H9 (cell line): Measurements from ENCODE around the gene CAGE1. TPM values are rescaled to one million over a fixed set of nuclear protein-coding genes. Genes with fewer than 3 reads are reported as not detected.

ENCODE experiments used
- DNase-seq: peaks from one replicate; pipeline ENCODE4 v3.0.0-alpha.2; 2017
- H2AFZ ChIP-seq: one replicate; pipeline ENCODE4 v1.6.1; 2013; ENCODE audit warnings: mild to moderate bottlenecking, low read length, control low read depth, moderate library complexity
- H2AK5ac ChIP-seq: 2 replicates; pipeline ENCODE4 v1.6.1; 2013; ENCODE audit warnings: low read length, control low read depth, mixed read lengths; ENCODE audit not compliant: insufficient read length
- H2BK120ac ChIP-seq: one replicate; pipeline ENCODE4 v1.6.1; 2013; ENCODE audit warnings: low read depth, mild to moderate bottlenecking, low read length, control low read depth, inconsistent platforms; ENCODE audit not compliant: poor library complexity, severe bottlenecking
- H2BK12ac ChIP-seq: 2 replicates; pipeline ENCODE4 v1.6.1; 2013; ENCODE audit warnings: low read length, control low read depth, mixed read lengths, low read depth; ENCODE audit not compliant: insufficient read length
- H2BK15ac ChIP-seq: 2 replicates; pipeline ENCODE4 v1.6.1; 2013; ENCODE audit warnings: low read depth, low read length, control low read depth
- H2BK20ac ChIP-seq: one replicate; pipeline ENCODE4 v1.6.1; 2013; ENCODE audit warnings: low read depth, mild to moderate bottlenecking, low read length, control low read depth, inconsistent platforms; ENCODE audit not compliant: poor library complexity, severe bottlenecking
- H2BK5ac ChIP-seq: 2 replicates; pipeline ENCODE4 v1.6.1; 2013; ENCODE audit warnings: low read length, control low read depth, mixed read lengths; ENCODE audit not compliant: insufficient read length
- H3K14ac ChIP-seq: 2 replicates; pipeline ENCODE4 v1.6.1; 2013; ENCODE audit warnings: low read length, control low read depth; ENCODE audit not compliant: insufficient read depth
- H3K18ac ChIP-seq: 2 replicates; pipeline ENCODE4 v1.6.1; 2013; ENCODE audit warnings: low read depth, mild to moderate bottlenecking, mixed read lengths, low read length, control low read depth; ENCODE audit not compliant: insufficient read length
- H3K23ac ChIP-seq: 2 replicates; pipeline ENCODE4 v1.6.1; 2013; ENCODE audit warnings: low read length, control low read depth, mixed read lengths, low read depth; ENCODE audit not compliant: insufficient read length
- H3K23me2 ChIP-seq: 2 replicates; pipeline ENCODE4 v1.6.1; 2013; ENCODE audit warnings: low read depth, mild to moderate bottlenecking, mixed read lengths, low read length, control low read depth; ENCODE audit not compliant: insufficient read length, poor library complexity, severe bottlenecking
- H3K27ac ChIP-seq: 2 replicates; pipeline ENCODE4 v1.5.1; 2013; ENCODE audit warnings: low read length, control low read depth, mixed read lengths, low read depth; ENCODE audit not compliant: insufficient read length
- H3K27me3 ChIP-seq: 2 replicates; pipeline ENCODE4 v1.6.1; 2013; ENCODE audit warnings: low read length, control low read depth, inconsistent platforms; ENCODE audit not compliant: insufficient read depth
- H3K4ac ChIP-seq: 2 replicates; pipeline ENCODE4 v1.6.1; 2013; ENCODE audit warnings: low read depth, mild to moderate bottlenecking, control low read depth, inconsistent platforms, low read length, moderate library complexity
- H3K4me1 ChIP-seq: 2 replicates; pipeline ENCODE4 v1.6.1; 2013; ENCODE audit warnings: low read length, control low read depth, inconsistent platforms; ENCODE audit not compliant: insufficient read depth
- H3K4me2 ChIP-seq: 2 replicates; pipeline ENCODE4 v1.6.1; 2013; ENCODE audit warnings: low read length, control low read depth, mixed read lengths; ENCODE audit not compliant: insufficient read length, insufficient read depth
- H3K56ac ChIP-seq: 2 replicates; pipeline ENCODE4 v1.6.1; 2013; ENCODE audit warnings: low read depth, mild to moderate bottlenecking, mixed read lengths, low read length, control low read depth; ENCODE audit not compliant: insufficient read length
- H3K79me1 ChIP-seq: 2 replicates; pipeline ENCODE4 v1.6.1; 2013; ENCODE audit warnings: low read depth, mild to moderate bottlenecking, moderate library complexity, low read length, control low read depth, inconsistent platforms; ENCODE audit not compliant: insufficient read depth, poor library complexity, severe bottlenecking
- H3K79me2 ChIP-seq: 2 replicates; pipeline ENCODE4 v1.6.1; 2013; ENCODE audit warnings: low read length, control low read depth, inconsistent platforms; ENCODE audit not compliant: insufficient read depth
- H3K9ac ChIP-seq: 2 replicates; pipeline ENCODE4 v1.6.1; 2013; ENCODE audit warnings: low read length, control low read depth, mixed read lengths; ENCODE audit not compliant: insufficient read length; ENCODE audit errors: extremely low read depth
- H3K9me3 ChIP-seq: one replicate; pipeline ENCODE4 v1.6.1; 2013; ENCODE audit warnings: low read depth, low read length, inconsistent platforms; ENCODE audit not compliant: control insufficient read depth
- H3T11ph ChIP-seq: one replicate; pipeline ENCODE4 v1.6.1; 2013; ENCODE audit warnings: mild to moderate bottlenecking, low read length, control low read depth, inconsistent platforms
- H4K20me1 ChIP-seq: one replicate; pipeline ENCODE4 v1.6.1; 2013; ENCODE audit not compliant: control insufficient read depth, insufficient read length, insufficient read depth
- H4K5ac ChIP-seq: 2 replicates; pipeline ENCODE4 v1.6.1; 2013; ENCODE audit warnings: low read depth, mild to moderate bottlenecking, mixed read lengths, low read length, control low read depth; ENCODE audit not compliant: insufficient read length
- H4K8ac ChIP-seq: replicated peaks from 2 replicates; pipeline ENCODE4 v1.6.1; 2013; ENCODE audit warnings: low read length, control low read depth, mixed read lengths, low read depth; ENCODE audit not compliant: insufficient read length
- H4K91ac ChIP-seq: 2 replicates; pipeline ENCODE4 v1.6.1; 2013; ENCODE audit warnings: low read depth, mild to moderate bottlenecking, moderate library complexity, mixed read lengths, low read length, control low read depth; ENCODE audit not compliant: insufficient read length
- H3K27ac Mint-ChIP-seq, 3 experiments: 2 replicates in 2 of 3; 3 replicates in 1 of 3; pipeline ENCODE4 v1.8.0; 2020 to 2021; ENCODE audit warnings: mixed read lengths in 3 of 3, mild to moderate bottlenecking in 1 of 3, moderate library complexity in 1 of 3
- H3K27me3 Mint-ChIP-seq: 2 replicates; pipeline ENCODE4 v1.8.0; 2021; ENCODE audit warnings: low read depth, mild to moderate bottlenecking, moderate library complexity, mixed read lengths
- H3K36me3 Mint-ChIP-seq, 3 experiments: 2 replicates in 2 of 3; 3 replicates in 1 of 3; pipeline ENCODE4 v1.8.0; 2020 to 2021; ENCODE audit warnings: low read depth in 3 of 3, mixed read lengths in 3 of 3; ENCODE audit not compliant: insufficient read depth in 1 of 3
- H3K4me1 Mint-ChIP-seq, 2 experiments: 2 replicates each; pipeline ENCODE4 v1.8.0; 2020; ENCODE audit warnings: mixed read lengths in 2 of 2
- H3K4me3 Mint-ChIP-seq, 2 experiments: 2 replicates in 1 of 2; 3 replicates in 1 of 2; pipeline ENCODE4 v1.8.0; 2020 to 2021; ENCODE audit warnings: mild to moderate bottlenecking in 2 of 2, mixed read lengths in 2 of 2, moderate library complexity in 1 of 2
- H3K9me3 Mint-ChIP-seq, 2 experiments: 2 replicates in 1 of 2; 3 replicates in 1 of 2; pipeline ENCODE4 v1.8.0; 2020; ENCODE audit warnings: mild to moderate bottlenecking in 2 of 2, mixed read lengths in 2 of 2, moderate library complexity in 1 of 2
- CTCF ChIP-seq: fragments of 200-600 bp; sonication (generic); conservative IDR thresholded peaks from 3 replicates; pipeline ENCODE4 v1.8.0; 2021; ENCODE audit warnings: antibody characterized with exemption, mild to moderate bottlenecking
- WGBS: extraction: QIAGEN DNeasy Blood & Tissue Kit; methylation state at CpG from one replicate; pipeline ENCODE4 v1.1.7; 2013; ENCODE audit warnings: missing lambda C conversion rate, low lambda C conversion rate, mixed read lengths; ENCODE audit not compliant: insufficient read length; ENCODE audit errors: extremely low coverage; 5-methylcytosine and 5-hydroxymethylcytosine counted together
- total RNA-seq: library from RNA; stranded (reverse); gene quantifications from 2 replicates; pipeline ENCODE4 v1.2.1, GENCODE V29; 2021

The CAGE1 gene
- total RNA-seq, 1 experiment from 2014 or later = 0.28 TPM

GRCh38 chr6:7431674-7432390 is 42.3 kb upstream of the CAGE1 start:
- Histone ChIP-seq H3K56ac (no peak overlapping the region), H2AFZ (no peak overlapping the region), H2BK12ac (no peak overlapping the region), H4K8ac (no peak overlapping the region), H3K23ac (no peak overlapping the region), H3K27ac (no peak overlapping the region), H3K9me3 (no peaks in the 10 kb centered on the region), H2BK20ac (no peak overlapping the region), H2BK5ac (no peak overlapping the region), H4K5ac (no peak overlapping the region), H2BK120ac (no peak overlapping the region), H3T11ph (no peak overlapping the region), H2AK5ac (no peak overlapping the region), H4K91ac (no peak overlapping the region), H3K18ac (no peak overlapping the region), H3K14ac (no peak overlapping the region), H3K9ac (no peak overlapping the region), H2BK15ac (no peak overlapping the region), H4K20me1 (no peaks in the 10 kb centered on the region), H3K79me2 (no peaks in the 10 kb centered on the region), H3K23me2 (no peaks in the 10 kb centered on the region), H3K27me3 (no peaks in the 10 kb centered on the region), H3K4ac (no peak overlapping the region), H3K4me2 (no peak overlapping the region), H3K4me1 (no peaks in the 10 kb centered on the region), H3K79me1 (no peaks in the 10 kb centered on the region)
- no CpG with 5 or more reads among the region's 24 CpGs for WGBS
- TF ChIP-seq CTCF = no peak
- Mint-ChIP-seq H3K4me3 (no peak overlapping the region; a peak in 1 of 5 replicates), H3K9me3 (no peaks in the 10 kb centered on the region; a peak in 1 of 5 replicates), H3K27ac (no peak overlapping the region), H3K27me3 (no peaks in the 10 kb centered on the region), H3K36me3 (no peaks in the 10 kb centered on the region), H3K4me1 (peaks cover 14 to 22% of the 10 kb centered on the region in 2 experiments)
- DNase-seq = peak; percentile 86
